GM21737 (cell line): ENCODE data around the gene FASTKD2.

ENCODE experiments used
- ATAC-seq: cut with Tn5 transposase; IDR thresholded peaks from one replicate; pipeline ENCODE4 v1.9.1; 2021; ENCODE audit warnings: mild to moderate bottlenecking, moderate library complexity; ENCODE audit not compliant: unreplicated experiment

Gene FASTKD2

DNA sequence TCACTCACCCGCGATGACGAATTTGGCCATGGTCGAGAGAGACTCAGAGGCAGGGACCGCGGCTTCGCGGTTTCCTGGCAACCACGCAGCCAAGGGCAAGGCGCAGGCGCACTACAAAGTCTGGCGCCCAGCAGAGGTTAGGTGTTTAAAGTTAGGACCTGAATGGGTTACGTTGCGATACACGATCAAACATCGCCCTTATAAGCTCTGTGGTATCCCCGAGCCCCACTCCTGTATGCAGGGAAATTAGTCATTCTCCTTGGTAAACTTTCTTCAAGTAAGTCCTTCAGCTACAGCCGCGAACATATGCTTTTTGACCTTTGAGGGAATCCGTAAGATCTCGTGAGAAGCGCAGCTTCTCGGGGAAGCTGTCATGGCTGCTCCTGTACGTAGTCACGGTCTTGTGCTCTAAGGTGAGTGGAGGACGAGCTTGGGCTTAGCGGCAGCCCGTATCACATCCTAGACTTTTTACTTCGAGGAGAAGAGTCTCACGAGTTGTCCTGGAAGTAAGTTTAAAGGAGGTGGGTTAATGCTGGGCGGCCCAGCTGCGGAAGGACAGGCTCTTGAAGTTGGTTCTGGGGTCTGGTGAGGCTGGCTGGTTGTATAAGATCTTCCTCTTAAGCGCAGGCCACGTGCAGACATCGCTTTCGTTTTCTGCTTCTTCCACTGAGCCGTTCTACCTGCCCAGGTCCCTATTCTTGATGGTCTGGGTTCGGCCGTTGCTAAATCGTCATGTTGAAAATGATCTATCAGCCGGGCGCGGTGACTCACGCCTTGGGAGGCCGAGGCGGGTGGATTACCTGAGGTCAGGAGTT is at the start of gene FASTKD2, which contains the start of gene MDH1B:
TSS of gene FASTKD2 (plus strand) at position 365 of the 815 bp plus-strand sequence. CDS start 1,088 bp downstream, outside the sequence.
TSS of gene MDH1B (minus strand) at position 87 of the 815 bp plus-strand sequence. CDS start at position 30, 57 bp downstream.
- ATAC-seq: peak; percentile 93

DNA sequence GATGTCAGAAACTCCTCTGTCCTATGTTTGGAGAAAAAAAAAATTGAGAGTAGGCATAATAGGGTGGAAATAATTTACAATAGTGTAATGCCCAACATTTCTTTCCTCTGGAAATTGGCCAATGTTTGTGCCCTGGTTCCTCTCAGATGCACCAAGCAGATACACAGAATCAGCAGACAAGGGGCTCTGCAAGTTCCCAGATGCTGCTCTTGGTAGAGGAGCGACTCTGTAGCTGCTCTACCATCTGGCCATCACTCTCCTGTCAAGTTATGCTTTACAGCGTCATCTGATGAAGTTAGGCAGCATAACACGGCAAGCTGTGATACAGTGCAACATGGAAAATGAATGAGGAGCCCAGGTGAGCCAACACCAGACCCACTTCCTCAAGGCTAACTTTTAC is 48.8 kb upstream of the FASTKD2 start:
- ATAC-seq: no peak

DNA sequence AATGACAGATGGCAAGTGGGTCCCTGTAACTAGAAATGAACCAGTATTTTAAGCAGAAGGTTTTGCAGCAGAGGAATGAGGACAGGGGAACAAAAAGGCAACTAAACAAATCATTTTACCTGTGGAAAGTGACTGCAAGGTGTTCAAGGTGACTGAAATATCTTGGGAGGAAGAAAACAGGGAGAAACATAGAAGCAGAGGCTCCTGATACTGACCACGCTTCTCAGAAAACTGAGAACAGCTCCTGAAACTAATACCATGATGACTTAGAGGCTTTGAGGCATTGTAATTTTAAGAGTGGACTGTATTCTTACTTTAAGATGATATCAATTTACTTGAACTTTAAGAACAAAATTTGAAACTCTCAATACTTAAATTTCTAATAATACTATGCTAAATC is 47.1 kb upstream of the FASTKD2 start, which contains the start of gene DYTN:
TSS of gene DYTN (minus strand) at position 101 of the 400 bp plus-strand sequence. CDS start 117 bp downstream, outside the sequence.
- no peak for ATAC-seq

DNA sequence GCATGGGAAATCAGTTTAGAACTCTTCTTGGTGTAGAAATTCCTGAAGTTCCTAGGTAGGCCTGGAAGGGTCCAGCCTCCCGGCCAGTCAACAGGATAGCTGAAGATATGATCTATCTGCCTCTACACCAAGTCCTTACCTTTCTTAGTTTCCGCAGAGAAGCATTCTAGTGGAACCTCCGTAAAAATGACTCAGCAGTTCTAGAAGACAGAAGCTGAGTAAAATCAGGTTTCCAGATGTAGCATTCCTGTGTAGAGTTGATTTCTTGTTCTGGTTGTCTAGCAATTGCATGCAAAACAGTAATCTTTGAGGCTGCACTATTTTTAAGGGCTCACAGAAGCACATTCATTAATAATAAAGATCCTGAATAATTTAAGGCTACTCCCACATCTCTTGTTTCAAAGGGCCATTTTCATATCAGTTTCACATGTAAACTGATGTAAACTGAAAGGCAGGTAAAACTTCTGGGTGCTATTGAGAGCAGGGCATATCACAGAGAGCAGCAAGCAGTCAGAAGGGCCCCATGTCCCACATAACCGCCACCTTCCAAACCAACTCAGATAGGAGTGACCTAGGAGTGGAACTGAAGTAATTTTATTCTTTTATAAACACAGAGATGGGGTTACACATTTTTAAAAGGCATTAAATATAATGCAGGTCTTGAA is 44.0 kb upstream of the FASTKD2 start:
- peak; percentile 92 for ATAC-seq

DNA sequence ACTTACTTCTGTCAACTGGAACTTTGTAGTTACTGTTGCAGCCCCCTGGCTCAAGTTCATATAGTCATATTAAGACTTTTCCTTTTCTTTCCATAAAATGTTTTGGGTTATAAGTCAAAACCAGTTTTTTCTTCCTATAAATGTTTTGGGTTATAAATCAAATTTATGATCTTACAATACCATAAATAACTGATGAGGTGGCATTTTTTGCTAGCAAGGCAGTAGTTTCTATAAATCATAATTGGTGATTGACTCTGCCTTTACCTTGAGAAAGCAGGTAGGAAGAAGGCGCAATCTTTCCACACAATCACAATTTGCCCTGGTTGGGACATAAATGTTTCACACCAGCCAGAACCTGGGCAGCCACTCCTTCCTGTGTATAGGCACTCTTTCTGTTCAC is 42.1 kb upstream of the FASTKD2 start:
- ATAC-seq: no peak

DNA sequence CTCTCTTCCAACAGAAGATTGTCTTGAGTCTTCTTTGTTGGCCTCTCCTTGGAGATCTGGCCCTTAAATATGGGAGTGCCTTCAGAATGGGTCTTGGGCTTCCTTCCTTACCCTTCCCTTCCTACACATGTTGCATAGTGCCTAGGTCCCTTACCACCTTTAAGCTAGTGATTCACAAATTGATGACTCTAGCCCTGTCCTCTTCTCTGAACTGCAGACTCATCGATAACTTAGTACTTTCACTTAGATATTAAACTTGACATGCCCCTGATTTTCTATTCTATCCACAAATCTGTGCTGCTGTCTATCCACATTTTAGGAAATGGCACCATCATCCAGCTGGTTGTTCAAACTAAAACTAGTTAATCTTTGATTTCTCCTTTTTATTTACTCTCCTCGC is 38.1 kb upstream of the FASTKD2 start:
- no peak for ATAC-seq

DNA sequence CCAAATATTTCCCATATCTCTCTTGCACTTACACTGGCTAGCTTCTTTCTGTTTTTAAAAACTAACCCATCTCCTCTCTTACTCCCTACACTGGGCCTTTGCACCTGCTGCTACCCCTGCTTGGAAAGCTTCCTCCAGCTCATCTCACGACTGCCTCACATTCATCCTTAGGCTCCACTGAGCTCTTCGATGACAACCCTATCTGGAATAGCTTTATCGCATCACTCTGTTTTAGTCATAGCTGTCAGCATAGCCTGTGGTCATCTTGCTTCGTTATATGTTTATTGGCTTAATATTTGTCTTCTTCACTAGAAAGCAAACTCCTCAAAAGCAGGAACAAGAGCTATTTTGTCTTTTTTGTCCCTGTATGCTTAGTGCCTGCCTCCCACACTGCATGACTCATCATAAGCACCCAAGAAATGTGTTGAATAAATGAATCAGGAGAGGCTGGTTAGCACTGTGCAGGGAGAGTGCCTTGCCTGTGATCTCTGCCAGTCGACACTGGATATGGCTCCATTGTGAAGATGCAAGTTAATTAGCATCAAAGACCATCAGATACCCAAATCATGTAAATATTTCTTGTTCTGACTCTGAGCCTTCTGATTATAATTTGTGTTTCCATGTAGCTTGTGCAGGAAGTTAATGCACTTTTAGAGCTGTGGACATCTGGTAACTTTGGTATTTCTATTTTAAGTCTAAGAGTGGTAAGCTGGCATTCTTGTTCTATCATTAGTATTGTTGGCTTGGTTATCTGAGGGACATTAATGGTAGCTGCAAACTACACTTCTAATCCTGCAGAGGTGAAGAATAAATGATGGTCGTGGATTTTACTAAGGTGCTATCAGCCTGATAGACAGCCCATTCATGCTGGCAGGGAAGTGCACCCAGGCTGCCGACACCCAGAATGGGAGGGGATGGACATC is 36.9 kb upstream of the FASTKD2 start:
- no peak for ATAC-seq

DNA sequence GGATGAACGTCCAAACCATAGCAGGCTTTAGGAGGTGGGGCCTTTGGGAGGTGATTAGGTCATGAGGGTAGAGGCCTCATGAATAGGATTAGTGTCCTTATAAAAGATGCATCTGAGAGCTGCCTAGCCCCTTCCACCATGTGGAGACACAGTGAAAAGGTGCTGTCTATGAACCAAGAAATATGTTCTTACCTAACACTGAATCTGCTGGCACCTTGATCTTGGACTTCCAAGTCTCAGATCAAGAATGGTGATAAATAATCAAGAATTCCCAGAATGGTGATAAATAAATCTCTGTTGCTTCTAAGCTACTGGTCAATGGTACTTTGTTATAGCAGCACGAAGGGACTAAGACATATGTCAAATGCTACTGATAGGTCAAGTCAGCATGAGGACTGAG is 32.1 kb upstream of the FASTKD2 start:
- no peak for ATAC-seq

DNA sequence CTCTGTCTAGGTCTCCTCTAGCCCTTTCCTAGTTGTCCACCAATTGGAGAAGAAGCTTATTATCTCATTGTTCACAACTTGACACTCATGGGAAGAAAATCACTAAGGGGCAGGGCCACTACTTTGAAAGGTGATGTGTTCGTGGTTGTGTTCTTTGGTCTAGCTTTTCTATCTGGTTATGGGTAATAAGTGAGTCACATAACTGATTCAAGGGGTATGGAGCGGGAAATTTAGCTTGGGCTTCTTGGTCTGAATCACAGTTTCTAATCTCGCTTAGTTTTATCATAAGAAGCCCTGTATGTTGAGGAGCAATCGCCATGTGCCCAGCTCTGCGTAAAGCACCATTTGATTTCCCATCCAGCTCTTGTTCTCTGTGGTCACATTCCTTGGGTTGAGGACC is 28.5 kb upstream of the FASTKD2 start:
- ATAC-seq: no peak

DNA sequence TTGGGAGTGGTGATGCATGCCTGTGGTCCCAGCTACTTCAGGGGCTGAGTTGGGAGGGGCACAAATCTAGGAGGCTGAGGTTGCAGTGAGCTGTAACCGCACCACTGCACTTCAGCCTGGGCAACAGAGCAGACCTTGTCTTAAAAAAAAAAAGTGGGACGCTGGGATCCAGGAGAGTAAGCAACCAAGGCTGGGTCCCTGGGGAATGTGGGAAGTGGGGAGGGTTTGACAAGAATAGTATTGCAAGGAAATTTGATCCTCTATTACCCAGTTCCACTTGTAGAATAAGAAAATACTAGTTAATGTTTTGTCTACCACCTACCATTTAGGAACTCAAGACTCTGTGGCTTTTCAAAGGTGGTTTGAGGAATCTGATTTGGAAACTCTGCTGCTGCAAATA is 26.1 kb upstream of the FASTKD2 start:
- ATAC-seq: no peak

DNA sequence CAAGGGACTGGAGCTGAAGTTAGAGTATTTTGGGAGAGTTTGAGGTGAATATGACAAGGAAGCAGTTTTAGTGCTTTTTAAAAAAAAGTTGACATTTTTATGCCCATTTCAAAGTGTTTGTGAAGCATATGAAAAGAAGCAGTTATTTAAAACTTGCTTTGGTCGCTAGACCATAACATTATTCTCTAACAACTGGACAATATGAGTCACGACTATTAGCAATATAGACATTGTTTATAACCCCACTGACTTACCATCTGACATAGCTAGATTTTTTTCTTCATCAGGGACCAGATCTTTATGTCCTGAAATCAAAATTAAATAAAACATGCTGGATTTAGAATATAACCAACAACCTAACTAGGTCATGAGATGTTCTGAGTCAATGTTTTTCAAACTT is 24.6 kb upstream of the FASTKD2 start:
- no peak for ATAC-seq

DNA sequence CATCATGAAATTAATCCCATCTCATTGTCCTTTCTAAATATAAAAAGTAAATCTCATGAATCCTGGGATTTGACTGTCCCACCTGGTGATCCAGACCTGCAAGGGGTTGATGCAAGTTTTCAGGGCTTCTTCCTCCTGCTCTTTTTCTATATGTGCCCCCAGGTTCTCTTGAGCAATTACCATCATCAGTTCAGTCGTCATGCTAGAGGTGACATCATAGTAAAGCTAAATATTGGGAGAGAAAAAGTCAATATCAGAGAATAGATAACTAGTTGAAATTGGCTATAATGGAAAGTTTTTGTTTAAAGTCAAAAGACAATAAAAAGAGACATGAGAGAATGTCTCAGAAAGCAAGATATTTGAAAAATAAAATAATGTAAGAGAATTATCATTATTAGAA is 8.6 kb upstream of the FASTKD2 start:
- ATAC-seq: no peak

DNA sequence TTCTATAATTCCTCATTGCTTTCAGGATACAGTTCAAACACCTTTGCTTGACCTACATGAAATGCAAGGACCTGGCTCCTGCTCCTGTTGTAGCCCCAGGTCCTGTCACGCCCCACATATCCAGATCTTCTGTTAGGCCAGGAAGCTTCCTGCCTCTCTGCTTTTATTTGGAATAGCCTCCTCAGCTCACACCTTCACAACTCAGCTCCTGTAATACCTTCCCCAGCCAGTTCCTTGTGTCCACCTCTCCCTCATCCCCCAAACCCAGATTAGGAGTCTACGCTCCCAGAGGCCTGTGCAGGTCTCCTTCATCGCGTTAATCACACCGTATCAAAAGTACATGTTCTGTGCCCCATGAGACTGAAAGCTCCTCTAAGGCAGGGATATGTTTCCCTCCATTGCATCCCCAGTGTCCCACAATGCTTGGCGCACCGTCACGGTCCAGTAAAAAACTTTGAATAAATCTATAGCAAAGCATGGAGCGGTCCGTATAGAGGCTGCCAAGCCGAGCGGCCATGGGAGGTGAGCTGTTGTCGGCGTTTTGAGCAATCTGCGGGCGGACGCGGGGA is 649 bp upstream of the FASTKD2 start:
- no peak for ATAC-seq

DNA sequence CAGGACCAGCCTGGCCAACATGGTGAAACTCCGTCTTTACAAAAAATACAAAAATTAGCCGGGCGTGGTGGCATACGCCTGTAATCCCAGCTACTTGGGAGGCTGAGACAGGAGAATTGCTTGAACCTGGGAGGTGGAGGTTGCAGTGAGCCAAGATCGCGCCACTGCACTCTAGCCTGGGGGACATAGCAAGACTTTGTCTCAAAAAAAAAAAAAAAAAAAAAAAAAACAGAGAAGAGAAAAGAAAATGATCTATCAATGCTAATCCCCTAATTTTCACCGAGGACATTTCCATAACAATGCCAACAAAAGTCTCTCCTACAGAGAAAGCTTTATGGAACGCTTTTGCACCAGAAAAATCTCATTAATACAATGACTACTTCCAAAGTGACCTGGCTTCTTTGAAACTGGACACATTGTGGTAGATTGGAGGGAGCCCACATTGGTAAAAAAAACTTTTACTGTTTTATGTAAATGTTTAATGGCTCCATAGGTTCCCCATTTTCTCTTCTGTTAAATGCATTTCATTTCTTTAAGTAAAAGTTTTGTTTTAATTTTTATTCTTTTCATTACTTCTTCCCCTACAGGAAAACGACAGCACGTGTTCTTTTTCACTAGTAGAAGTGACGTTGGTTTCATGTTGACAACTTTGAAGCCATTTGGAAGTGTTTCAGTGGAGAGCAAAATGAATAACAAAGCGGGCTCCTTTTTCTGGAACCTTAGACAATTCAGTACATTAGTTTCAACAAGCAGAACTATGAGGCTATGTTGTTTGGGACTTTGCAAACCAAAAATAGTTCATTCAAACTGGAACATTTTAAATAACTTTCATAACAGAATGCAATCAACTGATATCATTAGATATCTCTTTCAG is 888 bp downstream of the FASTKD2 start:
- no peak for ATAC-seq

DNA sequence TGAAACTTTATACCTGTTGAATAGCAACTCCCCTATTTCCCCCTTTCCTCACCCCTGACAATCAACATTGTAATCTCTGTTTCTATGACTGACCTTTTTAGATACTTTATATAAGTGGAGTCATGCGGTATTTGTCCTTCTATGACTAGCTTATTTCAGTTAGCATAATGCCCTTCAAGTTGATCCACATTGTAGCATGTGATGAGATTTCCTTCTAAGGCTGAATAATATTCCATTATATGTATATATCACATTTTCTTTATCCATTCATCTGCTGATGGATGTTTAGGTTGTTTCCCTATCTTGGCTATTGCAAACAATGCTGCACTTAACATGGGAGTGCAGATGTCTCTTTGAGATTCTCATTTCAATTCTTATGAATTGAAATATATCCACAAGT is 9.5 kb downstream of the FASTKD2 start:
- no peak for ATAC-seq

DNA sequence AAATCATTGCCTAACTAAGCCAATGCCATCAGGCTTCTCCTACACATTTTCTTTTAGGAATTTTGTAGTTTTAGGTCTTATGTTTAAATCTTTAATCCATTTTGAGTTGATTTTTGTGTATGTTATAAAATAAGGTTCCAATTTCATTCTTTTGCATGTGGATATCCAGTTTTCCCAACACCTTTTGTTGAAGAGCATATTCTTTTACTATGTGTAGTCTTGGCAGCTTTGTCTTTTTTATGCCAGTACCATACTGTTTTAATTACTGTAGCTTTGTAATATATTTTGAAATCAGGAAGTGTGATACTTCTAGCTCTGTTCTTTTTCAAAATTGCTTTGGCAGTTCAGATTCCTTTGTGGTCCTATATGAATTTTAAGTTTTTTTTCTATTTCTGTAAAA is 11.0 kb downstream of the FASTKD2 start:
- no peak for ATAC-seq

DNA sequence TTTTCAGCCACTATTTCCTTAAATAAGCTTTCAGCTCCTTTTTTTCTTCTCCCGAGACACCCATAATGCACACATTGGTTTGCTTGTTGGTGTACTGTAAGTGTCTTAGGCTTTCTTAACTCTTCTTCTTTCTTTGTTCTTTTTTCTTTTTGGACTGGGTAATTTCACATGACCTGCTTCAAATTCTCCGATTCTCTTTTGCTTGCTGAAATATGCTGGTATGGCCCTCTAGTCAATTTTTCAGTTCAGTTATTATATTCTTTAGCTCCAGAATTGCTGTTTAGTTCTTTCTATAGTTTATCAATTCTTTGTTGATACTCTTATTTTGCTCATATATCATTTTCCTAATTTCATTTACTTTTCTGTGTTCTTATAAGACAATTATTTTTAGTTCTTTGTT is 15.3 kb downstream of the FASTKD2 start:
- no peak for ATAC-seq

DNA sequence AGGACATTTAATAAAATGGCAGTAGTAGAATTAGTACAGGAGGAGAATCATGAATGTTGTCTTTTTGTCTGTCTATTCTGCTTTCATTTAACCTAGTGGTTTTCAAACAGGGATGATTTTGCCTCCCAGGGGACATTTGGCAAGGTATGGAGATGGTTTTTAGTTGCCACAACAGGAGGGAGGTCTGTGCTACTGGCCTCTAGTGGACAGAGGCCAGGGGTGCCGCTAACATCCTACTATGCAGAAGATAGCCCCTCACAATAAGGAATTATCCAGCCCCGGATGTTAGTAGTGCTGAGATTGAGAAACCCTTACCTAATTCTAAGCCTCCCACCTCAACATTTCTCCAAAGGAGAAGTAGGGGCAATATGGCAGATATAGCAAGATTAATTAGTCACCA is 18.3 kb downstream of the FASTKD2 start:
- ATAC-seq: no peak

DNA sequence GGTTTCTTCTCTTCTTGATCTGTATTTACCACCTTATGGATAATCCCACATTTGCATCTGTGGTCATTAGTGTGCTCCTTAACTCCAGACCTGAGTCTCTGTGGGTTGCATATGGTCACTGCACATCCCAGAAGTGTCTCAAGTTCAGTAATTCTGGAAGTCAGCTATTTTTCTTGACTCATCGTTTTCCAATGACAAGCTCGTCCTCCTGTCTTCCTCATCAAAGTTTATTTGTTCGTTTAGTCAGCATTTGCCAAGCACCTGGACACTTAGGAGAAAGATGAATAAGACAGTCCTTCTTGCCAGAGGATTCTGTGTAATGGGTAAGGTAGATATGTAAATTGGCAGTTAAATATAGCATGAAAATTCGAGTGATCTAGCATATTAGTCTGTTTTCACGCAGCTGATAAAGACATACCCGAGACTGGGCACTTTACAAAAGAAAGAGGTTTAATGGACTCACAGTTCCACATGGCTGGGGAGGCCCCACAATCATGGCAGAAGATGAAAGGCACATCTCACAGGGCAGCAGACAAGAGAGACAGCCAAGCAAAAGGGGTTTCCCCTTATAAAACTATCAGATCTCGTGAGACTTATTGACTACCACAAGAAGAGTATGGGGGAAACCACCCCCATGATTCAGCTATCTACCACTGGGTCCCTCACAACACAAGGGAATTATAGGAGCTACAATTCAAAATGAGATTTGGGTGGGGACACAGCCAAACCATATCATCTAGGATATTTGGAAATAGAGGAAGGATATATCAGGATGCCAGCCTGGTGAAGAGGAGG is 19.4 kb downstream of the FASTKD2 start:
- ATAC-seq: no peak
